Astrocyte of the spinal cord (primary cell): ENCODE results near the gene PIRT.
A peak's percentile ranks its signal among the peaks of the same experiment; 100 is the strongest.

Experiments used
- DNase-seq: peaks from one replicate; pipeline ENCODE4 v3.0.0; 2011; ENCODE audit warnings: low read depth, low spot score
- H3K4me3 ChIP-seq: 2 replicates; pipeline ENCODE4 v1.5.1; 2011; ENCODE audit warnings: low read depth, mild to moderate bottlenecking, low read length, moderate library complexity
- CTCF ChIP-seq: IDR thresholded peaks from 2 replicates; pipeline ENCODE4 v1.5.1; 2012; ENCODE audit warnings: low read depth, mild to moderate bottlenecking, low read length, inconsistent platforms
- in situ Hi-C: cut with HindIII; loops from 2 replicates; pipeline ENCODE4 v1.10.0; 2017; ENCODE audit warnings: low sequenced_read_pairs

Gene PIRT

DNA sequence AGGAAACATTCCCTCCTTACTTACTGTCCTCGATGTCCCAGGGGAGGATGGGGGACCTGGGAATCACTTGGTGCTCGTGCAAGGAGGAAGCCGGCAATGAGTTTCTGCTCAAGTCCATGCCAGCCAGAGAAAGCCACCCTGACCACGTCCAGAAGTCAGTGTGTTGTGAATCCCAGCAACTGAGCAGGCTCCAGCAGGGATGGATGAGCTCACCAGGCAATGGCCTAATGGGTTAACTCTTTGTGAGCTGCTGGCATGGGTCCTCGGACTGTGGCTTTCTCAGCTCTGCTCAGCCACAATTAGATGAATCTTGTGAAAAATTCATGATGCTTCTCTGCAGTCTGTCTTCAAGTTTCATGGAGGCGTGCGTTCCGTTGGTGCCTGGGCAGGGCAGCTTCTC lies at the start of gene PIRT:
Gene PIRT, minus strand, starts transcription at position 167 of the 400 bp plus-strand sequence. CDS start 12,442 bp downstream, outside the sequence.
- no peak for DNase-seq
- H3K4me3 ChIP-seq: no peak within 1 kb of the TSS
- in situ Hi-C loops: no loop called here
- TF ChIP-seq CTCF: no peak

- H3K4me3 ChIP-seq: no peak overlapping the region
- no peak for TF ChIP-seq CTCF
- DNase-seq: no peak
- in situ Hi-C loops: no loop called here
Measured at GRCh38 chr17:10881959-10882358, 44.1 kb upstream of the PIRT start.

GRCh38 chr17:10879190-10879836 lies 41.4 kb upstream of the PIRT start:
- no peak for DNase-seq
- no peak overlapping the region for H3K4me3 ChIP-seq
- in situ Hi-C loops: no loop called here
- no peak for TF ChIP-seq CTCF

GRCh38 chr17:10875984-10876555 lies 38.2 kb upstream of the PIRT start:
- no peak overlapping the region for H3K4me3 ChIP-seq
- peak; percentile 43 for TF ChIP-seq CTCF
- DNase-seq: peak; percentile 2
- in situ Hi-C loops: no loop called here

DNA sequence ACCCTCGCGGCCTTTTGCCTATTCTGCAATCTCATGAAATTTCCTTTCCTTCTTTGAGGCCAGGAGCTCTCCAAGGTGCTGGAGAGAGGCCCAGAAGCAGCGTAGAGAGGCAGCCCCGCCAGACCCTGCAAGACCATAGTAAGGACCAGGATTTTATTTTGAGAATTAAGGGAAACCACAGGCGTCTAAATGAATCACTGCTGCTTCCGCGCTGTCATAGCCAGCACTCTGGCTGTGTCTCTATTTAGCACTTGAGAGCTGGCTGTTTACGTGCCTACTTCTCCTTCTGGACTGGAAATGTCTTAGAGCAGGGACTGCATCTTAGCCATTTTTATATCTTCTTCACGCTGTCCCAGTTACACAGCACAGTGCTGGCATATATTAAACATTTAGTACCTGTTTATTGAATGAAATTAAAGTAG lies 37.6 kb upstream of the PIRT start:
- in situ Hi-C loops: no loop called here
- no peak for DNase-seq
- H3K4me3 ChIP-seq: no peak overlapping the region
- no peak for TF ChIP-seq CTCF

- in situ Hi-C loops: no loop called here
- no peak for TF ChIP-seq CTCF
- H3K4me3 ChIP-seq: no peak overlapping the region
- no peak for DNase-seq
Measured at GRCh38 chr17:10871914-10872313, 34.0 kb upstream of the PIRT start.
